Stimulated activated memory B cell treated with anti-CD40 and anti-IgM and Interleukin-4, amounts not matched to agents 10 μg/mL and 1 μg/mL and 100 μg/mL, for 72 hours (primary cell): ENCODE data around the gene KIF1C.

Experiments
- ATAC-seq: fragments of 150-1000 bp; cut with Tn5 transposase; 2 replicates; pipeline ENCODE4 v1.10.0; 2021
- H3K27ac Mint-ChIP-seq: one replicate; pipeline ENCODE4 v1.8.0; 2022; ENCODE audit warnings: mild to moderate bottlenecking, mixed read lengths
- H3K27me3 Mint-ChIP-seq: one replicate; pipeline ENCODE4 v1.8.0; 2022; ENCODE audit warnings: mixed read lengths
- H3K36me3 Mint-ChIP-seq: one replicate; pipeline ENCODE4 v1.8.0; 2022; ENCODE audit warnings: mixed read lengths
- H3K4me1 Mint-ChIP-seq: one replicate; pipeline ENCODE4 v1.8.0; 2022; ENCODE audit warnings: mixed read lengths
- H3K4me3 Mint-ChIP-seq: one replicate; pipeline ENCODE4 v1.8.0; 2022; ENCODE audit warnings: mild to moderate bottlenecking, moderate library complexity, mixed read lengths
- H3K9me3 Mint-ChIP-seq: one replicate; pipeline ENCODE4 v1.8.0; 2022; ENCODE audit warnings: mixed read lengths

The KIF1C gene

GRCh38 chr17:4980644-4981216 lies 17.0 kb upstream of the KIF1C start:
- Mint-ChIP-seq H3K27me3 (no peaks in the 10 kb centered on the region), H3K9me3 (no peaks in the 10 kb centered on the region), H3K4me1 (peaks cover 46% of the 10 kb centered on the region), H3K36me3 (peaks cover 51% of the 10 kb centered on the region), H3K27ac (peak overlapping the region; percentile 77), H3K4me3 (no peak overlapping the region)
- peak; percentile 41 for ATAC-seq

DNA sequence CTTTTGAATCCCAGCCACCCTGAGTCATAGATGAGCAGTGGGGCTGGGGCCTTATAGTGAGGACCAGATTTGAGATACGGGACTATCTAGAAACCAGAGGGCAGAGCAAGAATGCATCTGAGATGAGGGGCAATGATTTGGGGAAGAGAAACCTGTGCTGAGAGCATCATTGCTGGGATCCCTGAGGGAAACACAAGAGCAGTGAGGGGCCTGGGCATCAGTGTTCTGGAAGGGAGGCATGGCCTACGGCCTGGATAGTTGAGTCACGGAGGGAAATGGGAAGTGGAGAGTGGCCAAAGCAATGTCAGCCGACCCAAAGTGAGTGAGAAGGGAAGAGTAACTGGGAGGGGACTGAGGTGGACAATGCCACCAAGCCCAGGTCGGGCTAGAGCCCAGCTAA lies 15.4 kb upstream of the KIF1C start:
- no peak overlapping the region for H3K4me3 Mint-ChIP-seq
- H3K27me3 Mint-ChIP-seq = no peaks in the 10 kb centered on the region
- peaks cover 58% of the 10 kb centered on the region for H3K4me1 Mint-ChIP-seq
- no peaks in the 10 kb centered on the region for H3K9me3 Mint-ChIP-seq
- peak overlapping the region; percentile 23 for H3K27ac Mint-ChIP-seq
- no peak for ATAC-seq
- H3K36me3 Mint-ChIP-seq = peaks cover 49% of the 10 kb centered on the region

DNA sequence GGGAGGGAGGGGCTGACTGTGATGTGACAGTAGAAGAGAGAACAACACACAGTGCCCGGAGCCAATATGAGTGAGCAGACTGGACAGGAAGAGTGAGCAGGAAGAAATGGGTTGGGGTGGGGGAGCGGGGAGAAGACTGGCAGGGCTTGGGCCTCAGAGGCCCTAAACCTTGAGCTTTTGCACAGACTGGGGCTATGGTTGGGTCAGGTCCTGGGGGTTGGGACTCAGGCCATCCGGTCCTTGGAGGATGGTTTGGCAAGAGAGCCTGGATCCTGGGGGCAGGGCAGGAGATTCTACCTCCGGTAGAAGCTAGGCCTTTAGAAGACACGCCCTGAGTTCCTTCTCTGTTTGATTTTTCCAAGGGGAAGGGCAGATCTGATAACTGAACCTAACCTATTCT lies 11.3 kb upstream of the KIF1C start:
- peak overlapping the region; percentile 94 for H3K4me3 Mint-ChIP-seq
- peaks cover 24% of the 10 kb centered on the region for H3K36me3 Mint-ChIP-seq
- peak; percentile 2 for ATAC-seq
- peaks cover 52% of the 10 kb centered on the region for H3K4me1 Mint-ChIP-seq
- no peaks in the 10 kb centered on the region for H3K27me3 Mint-ChIP-seq
- H3K9me3 Mint-ChIP-seq = no peaks in the 10 kb centered on the region
- peak overlapping the region; percentile 94 for H3K27ac Mint-ChIP-seq

DNA sequence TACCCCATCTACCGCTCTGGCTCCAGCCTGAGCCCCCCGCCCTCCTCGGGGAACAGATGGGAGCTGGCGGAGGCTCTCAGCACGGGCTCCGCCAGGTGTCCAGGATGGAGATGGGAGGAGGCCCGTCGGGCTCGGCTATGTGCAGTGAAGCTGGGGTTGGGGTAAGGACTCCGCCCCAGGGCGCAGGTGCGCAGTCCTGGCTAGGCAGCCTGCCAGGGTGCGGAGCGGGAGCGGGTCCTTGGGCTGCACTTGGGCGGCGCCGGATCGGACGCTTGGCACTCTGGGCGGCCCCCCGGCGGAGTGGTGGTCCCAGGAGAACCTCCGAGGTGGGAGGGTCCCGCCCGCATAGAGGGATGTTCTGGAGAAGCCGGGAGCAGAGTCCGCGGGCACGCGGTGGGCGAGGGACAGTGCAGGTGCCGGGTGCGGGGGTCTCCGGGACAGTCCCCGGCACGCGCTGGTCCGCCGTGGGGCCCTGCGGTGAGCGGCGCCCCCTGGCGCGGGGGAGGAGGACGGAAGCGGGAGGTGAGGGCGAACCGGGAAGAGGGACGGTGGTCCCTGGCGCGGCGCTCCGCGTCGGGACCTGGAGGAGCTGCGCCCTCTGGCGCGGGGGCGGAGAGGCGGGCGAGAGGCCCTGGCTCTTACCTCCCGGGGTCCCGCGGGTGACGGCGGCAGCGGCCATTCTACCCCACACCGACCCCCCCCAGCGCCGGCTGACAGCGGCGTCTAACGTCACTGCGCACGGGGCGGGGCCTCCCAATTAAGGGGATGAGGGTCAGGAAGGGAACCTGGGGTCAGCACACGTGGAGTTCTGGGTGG lies 10.6 kb upstream of the KIF1C start, which contains the start of gene CAMTA2:
Gene CAMTA2, minus strand, starts transcription at position 725 of the 816 bp plus-strand sequence. CDS start 1,453 bp downstream, outside the sequence.
- peak within 1 kb of the TSS; percentile 94 for H3K4me3 Mint-ChIP-seq
- H3K36me3 Mint-ChIP-seq = peaks cover 21% of the 10 kb centered on the region
- H3K9me3 Mint-ChIP-seq = no peaks in the 10 kb centered on the region
- H3K4me1 Mint-ChIP-seq = peaks cover 44% of the 10 kb centered on the region
- H3K27ac Mint-ChIP-seq = peak within 1 kb of the TSS; percentile 94
- H3K27me3 Mint-ChIP-seq = no peaks in the 10 kb centered on the region
- peak; percentile 94 for ATAC-seq

GRCh38 chr17:4987767-4988567 lies 9.8 kb upstream of the KIF1C start:
- no peaks in the 10 kb centered on the region for H3K27me3 Mint-ChIP-seq
- H3K36me3 Mint-ChIP-seq = peaks cover 13% of the 10 kb centered on the region
- H3K9me3 Mint-ChIP-seq = no peaks in the 10 kb centered on the region
- H3K4me3 Mint-ChIP-seq = peak overlapping the region; percentile 94
- H3K4me1 Mint-ChIP-seq = peaks cover 39% of the 10 kb centered on the region
- ATAC-seq = peak; percentile 58
- H3K27ac Mint-ChIP-seq = peak overlapping the region; percentile 94

GRCh38 chr17:4994081-4994595 lies 3.6 kb upstream of the KIF1C start:
- Mint-ChIP-seq H3K36me3 (peaks cover 5% of the 10 kb centered on the region), H3K9me3 (no peaks in the 10 kb centered on the region), H3K4me3 (no peak overlapping the region), H3K27ac (no peak overlapping the region), H3K27me3 (peaks cover 10% of the 10 kb centered on the region), H3K4me1 (peaks cover 24% of the 10 kb centered on the region)
- no peak for ATAC-seq

DNA sequence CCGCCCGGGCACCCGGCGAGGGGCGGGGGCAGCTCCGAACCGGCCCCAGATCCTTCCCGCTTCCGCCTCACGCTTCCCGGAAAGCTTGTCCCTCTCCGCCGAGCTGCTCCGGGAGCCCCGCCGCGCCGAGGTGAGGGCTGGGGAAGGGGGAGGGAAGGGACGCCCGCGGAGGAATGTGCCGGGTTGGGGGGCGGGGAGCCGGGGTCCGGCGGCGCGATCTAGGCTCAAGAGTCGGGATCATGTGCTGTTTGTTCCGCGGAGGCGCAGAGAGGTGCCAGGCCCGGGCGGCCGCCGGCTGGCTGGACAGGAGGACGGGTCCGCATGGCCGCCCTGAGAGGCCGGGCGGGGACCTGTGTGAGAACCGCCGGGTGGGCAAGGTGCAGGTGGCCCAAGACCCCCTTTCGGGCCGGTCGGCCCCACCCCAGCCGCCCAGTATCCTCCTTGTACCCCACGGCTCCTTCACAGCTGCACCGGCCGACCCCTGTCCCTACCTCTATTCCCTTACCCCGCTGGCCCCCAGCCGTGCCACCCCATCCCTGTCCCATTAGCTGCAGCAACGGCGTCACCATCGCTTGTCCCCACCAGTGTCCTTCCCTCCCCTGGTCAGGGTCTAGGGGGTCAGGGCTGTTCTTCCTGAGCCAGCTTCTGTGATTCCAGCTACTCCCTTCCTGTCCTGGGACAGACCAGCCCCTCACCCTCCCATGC lies 429 bp downstream of the KIF1C start:
- Mint-ChIP-seq H3K4me1 (peaks cover 34% of the 10 kb centered on the region), H3K9me3 (no peaks in the 10 kb centered on the region), H3K27me3 (peaks cover 10% of the 10 kb centered on the region), H3K27ac (peak overlapping the region; percentile 85), H3K36me3 (peaks cover 30% of the 10 kb centered on the region), H3K4me3 (peak overlapping the region; percentile 97)
- peak; percentile 21 for ATAC-seq

- no peaks in the 10 kb centered on the region for H3K9me3 Mint-ChIP-seq
- H3K4me3 Mint-ChIP-seq = peak overlapping the region; percentile 97
- H3K27me3 Mint-ChIP-seq = peaks cover 10% of the 10 kb centered on the region
- peaks cover 38% of the 10 kb centered on the region for H3K36me3 Mint-ChIP-seq
- H3K4me1 Mint-ChIP-seq = peaks cover 34% of the 10 kb centered on the region
- H3K27ac Mint-ChIP-seq = peak overlapping the region; percentile 85
- ATAC-seq = no peak
Observed at GRCh38 chr17:4998732-4999429, 1.1 kb downstream of the KIF1C start.

DNA sequence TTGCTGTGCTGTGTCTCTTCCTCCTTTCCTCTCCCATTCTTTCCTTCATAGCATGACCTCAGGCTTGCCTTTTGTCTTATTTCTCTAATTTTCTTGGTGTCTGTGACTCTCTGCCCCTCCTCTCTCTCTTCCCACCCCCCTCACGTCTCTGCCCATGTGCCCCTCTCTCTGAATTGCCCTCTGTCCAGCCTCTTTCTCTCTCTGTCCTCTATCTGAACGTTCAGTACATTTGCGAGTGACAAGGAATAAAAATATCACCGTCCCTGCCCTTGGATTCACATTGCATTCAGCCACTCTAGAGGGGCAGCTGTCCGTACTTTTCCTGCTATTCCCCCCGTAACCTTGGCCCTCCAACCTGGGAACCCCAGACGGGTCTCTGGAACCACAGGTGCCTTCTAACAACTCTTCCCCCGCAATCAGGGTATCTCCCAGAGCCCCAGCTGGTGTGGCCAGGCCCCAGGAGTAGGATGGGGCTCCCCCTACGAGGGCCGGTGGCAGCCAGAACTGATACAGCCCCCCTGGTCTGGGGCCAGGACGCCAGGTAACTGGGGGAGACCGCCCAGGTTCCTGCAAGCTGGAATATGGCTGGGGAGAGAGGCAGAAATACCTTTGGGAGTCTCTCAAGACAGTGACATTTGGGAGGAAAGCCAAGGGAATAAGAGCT lies 1.8 kb downstream of the KIF1C start:
- Mint-ChIP-seq H3K4me3 (peak overlapping the region; percentile 97), H3K9me3 (no peaks in the 10 kb centered on the region), H3K4me1 (peaks cover 34% of the 10 kb centered on the region), H3K27ac (peak overlapping the region; percentile 85), H3K27me3 (peaks cover 10% of the 10 kb centered on the region), H3K36me3 (peaks cover 44% of the 10 kb centered on the region)
- no peak for ATAC-seq

DNA sequence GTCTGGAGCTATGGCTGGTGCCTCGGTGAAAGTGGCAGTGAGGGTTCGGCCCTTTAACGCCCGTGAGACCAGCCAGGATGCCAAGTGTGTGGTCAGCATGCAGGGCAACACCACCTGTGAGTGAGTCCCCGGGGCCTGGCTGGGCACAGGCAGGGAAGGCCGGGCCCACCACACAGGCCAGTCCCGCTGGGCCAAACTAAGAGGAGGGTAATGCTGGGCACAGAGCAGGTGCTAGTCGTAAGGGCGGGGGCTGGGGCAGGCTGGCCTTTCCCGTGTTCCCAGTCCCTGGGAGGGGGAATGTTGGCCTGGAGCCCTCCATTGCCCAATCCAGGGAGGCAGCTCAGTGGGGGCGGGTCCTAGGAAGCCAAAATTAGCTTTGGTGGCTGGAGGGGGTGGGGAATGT lies 2.5 kb downstream of the KIF1C start:
- peaks cover 34% of the 10 kb centered on the region for H3K4me1 Mint-ChIP-seq
- peaks cover 51% of the 10 kb centered on the region for H3K36me3 Mint-ChIP-seq
- H3K27ac Mint-ChIP-seq = peak overlapping the region; percentile 85
- ATAC-seq = no peak
- peaks cover 4% of the 10 kb centered on the region for H3K27me3 Mint-ChIP-seq
- no peak overlapping the region for H3K4me3 Mint-ChIP-seq
- no peaks in the 10 kb centered on the region for H3K9me3 Mint-ChIP-seq

GRCh38 chr17:5002121-5002788 lies 4.5 kb downstream of the KIF1C start:
- no peak for ATAC-seq
- no peaks in the 10 kb centered on the region for H3K27me3 Mint-ChIP-seq
- H3K4me3 Mint-ChIP-seq = no peak overlapping the region
- H3K9me3 Mint-ChIP-seq = no peaks in the 10 kb centered on the region
- peaks cover 64% of the 10 kb centered on the region for H3K36me3 Mint-ChIP-seq
- peaks cover 28% of the 10 kb centered on the region for H3K4me1 Mint-ChIP-seq
- H3K27ac Mint-ChIP-seq = no peak overlapping the region

- no peak overlapping the region for H3K4me3 Mint-ChIP-seq
- no peaks in the 10 kb centered on the region for H3K27me3 Mint-ChIP-seq
- H3K4me1 Mint-ChIP-seq = peaks cover 27% of the 10 kb centered on the region
- no peak for ATAC-seq
- H3K36me3 Mint-ChIP-seq = peaks cover 75% of the 10 kb centered on the region
- H3K27ac Mint-ChIP-seq = no peak overlapping the region
- no peaks in the 10 kb centered on the region for H3K9me3 Mint-ChIP-seq
Observed at GRCh38 chr17:5003214-5003867, 5.6 kb downstream of the KIF1C start.

DNA sequence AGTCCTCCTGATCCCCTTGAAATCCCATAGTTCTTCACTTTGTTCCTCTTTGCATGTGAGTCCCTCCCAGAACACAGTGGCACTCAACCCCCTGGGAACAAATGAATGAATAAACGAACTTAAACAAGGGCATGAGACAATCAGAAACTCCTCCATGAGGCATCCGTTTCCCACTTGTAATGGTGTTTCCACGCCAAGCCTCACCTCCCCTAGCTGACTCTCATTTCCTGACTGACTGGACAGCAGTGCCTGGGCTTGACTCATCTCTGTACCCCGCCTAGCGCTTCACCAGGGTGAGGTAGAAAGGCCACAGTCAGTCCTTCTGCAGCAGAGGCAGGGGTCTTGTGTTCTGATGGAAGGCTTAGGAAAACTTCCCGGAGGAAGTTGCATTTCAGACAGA lies 14.2 kb downstream of the KIF1C start:
- Mint-ChIP-seq H3K27ac (no peak overlapping the region), H3K27me3 (no peaks in the 10 kb centered on the region), H3K4me1 (peaks cover 14% of the 10 kb centered on the region), H3K36me3 (peaks cover 66% of the 10 kb centered on the region), H3K4me3 (no peak overlapping the region), H3K9me3 (no peaks in the 10 kb centered on the region)
- peak; percentile 31 for ATAC-seq
